Motor neuron (in vitro differentiated cells): Measurements from ENCODE around the gene FREM3. TPM values are rescaled to one million over a fixed set of nuclear protein-coding genes. Genes with fewer than 3 reads are reported as not detected.

ENCODE experiments used
- ATAC-seq, 8 experiments: fragments of 200-7000 bp; cut with Tn5 transposase; replicated peaks in 6 of 8; 2 replicates each; pipeline ENCODE4 v1.8.0; 2021; ENCODE audit warnings: mild to moderate bottlenecking in 8 of 8, moderate library complexity in 8 of 8
- H3K27ac ChIP-seq, 2 donors: fragments of 250-450 bp; sonication (Bioruptor Pico); 2 replicates each; pipeline ENCODE4 v1.9.0; 2021; ENCODE audit warnings: antibody characterized with exemption in 2 of 2, mild to moderate bottlenecking in 2 of 2, moderate library complexity in 1 of 2
- H3K4me1 ChIP-seq, 2 donors: fragments of 250-450 bp; sonication (Bioruptor Pico); replicated peaks in 1 of 2; 2 replicates each; pipeline ENCODE4 v1.6.1; 2021; ENCODE audit warnings: antibody characterized with exemption in 2 of 2, mild to moderate bottlenecking in 2 of 2, moderate library complexity in 1 of 2
- H3K4me3 ChIP-seq, 5 donors: fragments of 250-450 bp; sonication (Bioruptor Pico); 2 replicates each; pipeline ENCODE4 v1.9.0; 2021; ENCODE audit warnings: antibody characterized with exemption in 5 of 5, mild to moderate bottlenecking in 5 of 5, moderate library complexity in 4 of 5
- WGBS, 10 experiments: fragments of 450-650 bp; shearing (Covaris generic); methylation state at CpG; one replicate each; pipeline ENCODE4 v1.0.0; 2022; 5-methylcytosine and 5-hydroxymethylcytosine counted together
- in situ Hi-C, 9 experiments: fragments of 400-800 bp; cut with MboI; loops; one replicate each; pipeline ENCODE4 v1.15.0; 2021; ENCODE audit warnings: low sequenced_read_pairs in 9 of 9, low pct_unique_long_range_greater_than_20kb in 2 of 9; ENCODE audit not compliant: unreplicated experiment in 9 of 9
- total RNA-seq, 8 experiments: library from RNA; unstranded; fragments of 300-600 nt; gene quantifications; 2 replicates each; pipeline versions ENCODE4 v1.2.3 to v1.2.4, GENCODE V29; 2022

The FREM3 gene
- total RNA-seq, 8 experiments from 2014 or later, result 0.04 to 0.43 (median 0.21) TPM

DNA sequence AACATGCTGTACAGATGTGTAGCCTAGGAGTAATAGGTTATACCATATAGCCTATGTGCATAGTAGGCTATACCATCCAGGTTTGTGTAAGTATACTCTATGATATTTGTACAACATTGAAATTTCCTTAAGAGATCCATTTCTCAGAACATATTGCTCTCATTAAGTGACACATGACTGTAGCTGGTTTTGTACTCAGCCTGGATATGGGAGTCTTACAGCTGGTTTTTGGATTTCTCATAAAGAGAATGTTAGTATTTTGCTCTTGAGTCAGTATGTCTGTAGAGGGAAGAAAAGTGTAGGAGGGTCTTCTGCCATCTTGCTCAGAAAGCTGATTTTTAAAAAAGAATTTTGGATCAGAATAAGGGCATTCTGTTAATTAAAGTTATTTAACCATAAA is 101.7 kb downstream of the FREM3 start:
- no peak overlapping the region for H3K27ac ChIP-seq
- H3K4me3 ChIP-seq, result no peak overlapping the region
- in situ Hi-C loops, result no loop called here
- ATAC-seq, result no peak
- no peaks in the 10 kb centered on the region for H3K4me1 ChIP-seq

DNA sequence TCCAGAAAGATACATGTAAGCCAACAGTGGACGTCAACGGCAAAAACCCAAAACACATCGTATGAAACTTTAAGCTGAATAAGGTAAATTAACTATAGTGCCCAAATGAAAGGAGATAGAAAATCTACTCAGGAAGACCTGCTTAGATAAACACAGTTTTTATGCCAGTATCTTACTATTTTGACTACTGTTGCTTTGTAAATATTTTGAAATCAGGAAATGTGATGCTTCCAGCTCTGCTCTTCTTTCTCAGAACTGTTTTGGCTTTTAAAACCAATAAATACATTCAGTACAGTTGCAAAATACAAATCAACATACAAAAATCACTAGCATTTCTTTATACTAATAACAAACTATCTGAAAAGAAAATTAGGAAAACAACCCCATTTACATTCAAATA is 103.2 kb downstream of the FREM3 start:
- in situ Hi-C loops, result no loop called here
- H3K27ac ChIP-seq, result no peak overlapping the region
- H3K4me1 ChIP-seq, result no peaks in the 10 kb centered on the region
- WGBS, 10 experiments, result 0 to 100% (median 92%) methylated on average over 2 to 3 of the region's 3 CpGs; no CpG with 5 or more reads in 1 of the 10 experiments
- H3K4me3 ChIP-seq, result no peak overlapping the region
- ATAC-seq, result no peak

DNA sequence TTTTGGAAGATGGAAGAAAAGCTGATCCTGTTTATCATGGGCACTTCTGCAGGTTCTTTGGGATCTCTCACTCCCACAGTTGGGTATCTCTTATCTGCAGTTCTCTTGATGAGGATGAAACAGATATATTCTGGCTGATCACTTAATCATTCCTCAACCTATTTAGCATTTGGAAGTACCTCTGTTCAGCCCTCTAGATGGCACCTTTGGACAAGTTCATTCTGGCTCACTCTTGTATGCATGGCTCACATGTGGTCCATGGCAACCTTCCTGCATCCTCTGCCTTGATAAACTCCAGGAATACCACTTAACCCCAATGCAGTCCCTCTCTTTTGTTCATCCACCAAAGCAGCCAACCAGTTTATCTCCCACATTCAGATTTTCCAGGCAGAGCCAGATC is 112.8 kb downstream of the FREM3 start:
- Histone ChIP-seq H3K27ac (no peak overlapping the region), H3K4me1 (no peaks in the 10 kb centered on the region), H3K4me3 (no peak overlapping the region)
- in situ Hi-C loops, result no loop called here
- ATAC-seq, result no peak

DNA sequence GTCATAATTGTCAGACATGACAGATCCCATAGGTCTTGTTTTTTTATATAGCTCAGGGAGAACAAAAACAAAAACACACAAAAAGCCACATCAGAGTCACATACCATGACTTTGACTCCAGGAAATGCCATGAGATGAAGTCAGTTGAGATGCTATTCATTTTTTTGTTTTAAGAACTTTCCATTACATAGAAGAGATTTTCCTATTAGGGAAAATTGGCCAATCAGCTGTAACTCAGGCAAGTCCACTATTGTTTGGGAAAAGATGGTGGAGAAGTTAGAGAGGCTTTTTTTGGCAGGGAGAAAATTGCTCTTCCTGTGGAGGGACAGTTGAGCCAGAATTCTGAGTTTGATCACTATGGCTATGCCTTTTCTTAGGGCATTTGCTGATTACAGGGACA is 114.4 kb downstream of the FREM3 start:
- H3K4me3 ChIP-seq, result no peak overlapping the region
- in situ Hi-C loops, result no loop called here
- no peak for ATAC-seq
- no peak overlapping the region for H3K27ac ChIP-seq
- no peaks in the 10 kb centered on the region for H3K4me1 ChIP-seq

DNA sequence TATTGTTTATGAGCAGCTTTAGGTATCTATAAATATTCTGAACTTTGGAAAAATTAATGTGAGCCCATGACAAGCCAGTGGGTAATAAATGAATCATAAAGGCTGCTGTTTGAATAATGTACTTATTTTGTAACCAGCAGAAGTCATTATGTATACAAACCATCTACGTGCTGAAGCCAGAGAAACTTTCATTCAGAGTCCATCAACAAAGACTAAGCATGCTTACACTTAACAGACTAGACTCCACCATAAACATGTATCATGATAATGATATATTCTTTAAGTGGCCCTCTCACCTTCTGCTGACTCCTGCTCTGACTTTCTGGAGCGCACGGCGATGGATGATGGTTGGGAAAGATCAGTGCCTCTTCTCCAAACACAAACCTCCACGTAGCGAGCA is 114.9 kb downstream of the FREM3 start:
- Histone ChIP-seq H3K27ac (no peak overlapping the region), H3K4me3 (no peak overlapping the region), H3K4me1 (no peaks in the 10 kb centered on the region)
- in situ Hi-C loops, result no loop called here
- WGBS, 10 experiments, result 33 to 95% (median 85%) methylated on average over 1 to 6 of the region's 6 CpGs; no CpG with 5 or more reads in 1 of the 10 experiments
- no peak for ATAC-seq

DNA sequence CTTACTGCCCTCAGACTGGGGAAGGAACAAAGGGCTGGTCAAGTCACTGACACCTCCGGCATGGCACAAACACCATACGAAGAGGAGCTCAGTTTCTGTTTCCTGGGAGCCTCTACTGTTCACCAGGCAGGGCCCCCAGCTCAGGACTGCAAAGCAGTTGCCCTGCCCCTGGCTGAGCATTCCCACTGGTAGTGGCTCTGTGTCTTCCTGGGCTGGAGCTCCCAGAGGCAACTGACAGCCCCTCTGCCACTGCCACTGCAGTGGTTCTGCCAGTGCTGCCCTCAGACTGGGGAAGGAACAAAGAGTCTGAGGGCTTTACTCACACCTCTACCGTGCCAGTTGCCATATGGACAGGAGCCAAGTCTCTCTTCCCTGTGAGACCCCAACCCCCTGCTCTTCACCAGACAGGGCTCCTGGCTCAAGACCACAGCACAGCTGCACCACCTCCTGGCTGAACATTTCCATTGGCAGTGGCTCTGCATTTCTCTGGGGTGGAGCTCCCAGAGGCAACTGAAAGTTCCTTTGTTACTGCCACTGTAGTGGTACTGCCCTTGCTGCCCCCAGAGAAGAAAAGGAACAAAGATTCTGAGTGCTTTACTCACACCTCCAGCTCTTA is 119.0 kb downstream of the FREM3 start:
- H3K4me3 ChIP-seq, result no peak overlapping the region
- no peak overlapping the region for H3K27ac ChIP-seq
- ATAC-seq, result peak in 3 of 8 experiments; percentile 62 to 67 (median 64)
- no peaks in the 10 kb centered on the region for H3K4me1 ChIP-seq
- in situ Hi-C loops, result no loop called here
- 50 to 94% (median 70%) methylated on average over 1 to 2 of the region's 3 CpGs; no CpG with 5 or more reads in 6 of the 10 experiments for WGBS, 10 experiments

DNA sequence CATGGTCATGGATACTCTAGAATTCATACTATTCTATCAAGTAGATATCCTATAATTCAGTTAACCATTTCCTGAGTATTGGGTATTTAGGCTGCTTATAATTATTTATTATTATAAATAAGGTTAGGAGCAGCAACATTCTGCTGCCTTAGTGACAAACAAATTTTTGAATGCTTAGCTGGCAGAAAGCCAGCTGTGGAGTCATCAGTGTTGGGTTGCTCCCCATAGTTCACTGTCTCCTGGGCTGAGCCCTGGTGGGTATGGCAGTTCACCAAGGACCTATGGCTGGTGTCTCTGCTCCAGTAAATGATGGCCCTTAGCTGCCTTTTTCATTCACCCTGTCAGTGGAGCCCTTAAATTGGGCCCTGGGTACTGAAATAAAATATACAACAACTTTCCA is 125.1 kb downstream of the FREM3 start:
- peak in 1 of 8 experiments; percentile 28 for ATAC-seq
- in situ Hi-C loops, result no loop called here
- H3K27ac ChIP-seq, result no peak overlapping the region
- H3K4me3 ChIP-seq, result no peak overlapping the region
- H3K4me1 ChIP-seq, result no peaks in the 10 kb centered on the region

DNA sequence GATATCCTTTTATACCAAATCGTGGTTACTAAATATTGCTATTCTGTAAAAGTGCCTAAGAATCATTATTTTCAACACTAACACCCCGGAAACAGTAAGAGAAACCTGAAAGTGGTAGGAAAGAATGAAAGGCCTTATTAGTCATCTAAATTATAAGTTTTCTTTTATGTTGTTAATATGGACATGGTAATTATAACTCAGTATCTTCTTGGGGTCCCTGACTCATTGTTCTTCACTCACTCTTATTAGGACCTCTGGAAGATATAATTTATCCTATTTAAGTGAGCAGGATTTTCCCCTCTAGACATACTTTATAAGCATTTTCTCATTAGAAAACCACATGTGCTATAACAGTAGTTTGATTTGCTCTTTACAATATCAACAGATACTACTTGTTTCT is 136.0 kb downstream of the FREM3 start:
- ATAC-seq, result no peak
- WGBS, 10 experiments, result 60 to 96% (median 75%) methylated on average over 1 to 2 of the region's 2 CpGs; no CpG with 5 or more reads in 1 of the 10 experiments
- Histone ChIP-seq H3K27ac (no peak overlapping the region), H3K4me1 (no peaks in the 10 kb centered on the region), H3K4me3 (no peak overlapping the region)
- in situ Hi-C loops, result no loop called here

DNA sequence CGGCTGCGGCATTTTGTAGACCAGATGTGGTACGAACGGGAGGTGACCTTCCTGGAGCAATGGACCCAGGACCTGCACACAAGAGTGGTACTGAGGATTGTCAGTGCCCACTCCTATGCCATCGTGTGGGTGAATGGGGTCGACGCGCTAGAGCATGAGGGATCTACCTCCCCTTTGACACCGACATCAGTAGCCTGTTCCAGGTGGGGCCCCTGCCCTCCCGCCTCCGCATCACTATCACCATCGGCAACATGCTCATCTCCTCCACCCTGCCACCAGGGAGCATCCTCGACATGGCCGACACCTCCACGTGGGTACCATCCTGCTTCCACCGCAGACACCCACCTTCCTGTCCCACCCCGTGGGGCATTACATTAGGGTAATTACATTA is 140.7 kb downstream of the FREM3 start:
- in situ Hi-C loops, result no loop called here
- WGBS, 10 experiments, result 34 to 97% (median 89%) methylated on average over 4 to 15 of the region's 17 CpGs; no CpG with 5 or more reads in 3 of the 10 experiments
- ATAC-seq, result peak in 1 of 8 experiments; percentile 7
- Histone ChIP-seq H3K4me3 (peak overlapping the region in 2 of 5 donors; percentile 21 to 28), H3K27ac (no peak overlapping the region), H3K4me1 (no peaks in the 10 kb centered on the region)

DNA sequence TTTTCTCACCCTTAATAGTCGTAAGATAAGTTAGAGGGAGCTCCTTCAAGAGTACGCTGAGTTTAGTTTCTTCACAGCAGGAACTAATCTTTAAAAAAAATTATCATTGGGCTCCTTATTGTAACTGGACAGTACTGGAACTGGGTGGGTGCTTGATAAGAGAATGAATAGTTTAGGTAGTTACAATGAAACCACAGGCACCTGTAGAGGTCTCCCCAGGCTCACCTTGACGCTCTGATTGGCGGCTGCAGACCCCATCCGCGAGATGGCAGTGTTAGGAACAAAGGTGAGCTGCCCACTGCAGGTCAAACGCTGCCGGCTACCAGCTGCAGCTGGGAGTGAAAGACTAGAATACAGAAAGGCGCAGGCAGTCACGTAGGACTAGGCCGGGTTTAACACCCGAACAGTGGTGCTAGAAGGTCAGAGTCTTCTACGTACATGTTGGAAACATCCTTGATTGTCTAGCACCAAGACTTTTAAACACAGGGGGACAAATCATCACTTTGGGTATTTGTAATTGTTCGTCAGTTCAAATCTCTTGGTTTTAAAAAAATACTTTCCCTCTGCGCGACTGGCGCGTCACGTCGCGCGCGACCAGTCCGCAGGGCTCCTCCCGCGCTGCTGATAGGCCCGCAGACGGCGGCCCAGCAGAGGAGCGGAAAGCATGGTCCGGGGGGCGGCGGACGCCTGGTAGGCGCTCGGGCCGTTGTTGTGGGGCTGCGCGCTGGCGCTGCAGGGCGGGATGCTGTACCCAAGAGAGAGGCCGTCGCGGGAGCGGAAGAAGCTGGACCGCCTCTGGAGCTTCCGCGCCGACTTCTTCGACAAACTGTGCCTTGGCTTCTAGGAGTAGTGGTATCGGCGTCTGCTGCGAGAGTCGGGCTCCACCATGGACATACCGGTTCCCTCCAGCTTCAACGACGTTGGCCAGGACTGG is 141.4 kb downstream of the FREM3 start:
- Histone ChIP-seq H3K4me1 (no peaks in the 10 kb centered on the region), H3K4me3 (peak overlapping the region in 3 of 5 donors; percentile 4 to 28 (median 21)), H3K27ac (no peak overlapping the region)
- 0 to 80% (median 25%) methylated on average over 1 to 27 of the region's 57 CpGs; no CpG with 5 or more reads in 1 of the 10 experiments for WGBS, 10 experiments
- in situ Hi-C loops, result no loop called here
- ATAC-seq, result peak in 7 of 8 experiments; percentile 22 to 95 (median 81)

DNA sequence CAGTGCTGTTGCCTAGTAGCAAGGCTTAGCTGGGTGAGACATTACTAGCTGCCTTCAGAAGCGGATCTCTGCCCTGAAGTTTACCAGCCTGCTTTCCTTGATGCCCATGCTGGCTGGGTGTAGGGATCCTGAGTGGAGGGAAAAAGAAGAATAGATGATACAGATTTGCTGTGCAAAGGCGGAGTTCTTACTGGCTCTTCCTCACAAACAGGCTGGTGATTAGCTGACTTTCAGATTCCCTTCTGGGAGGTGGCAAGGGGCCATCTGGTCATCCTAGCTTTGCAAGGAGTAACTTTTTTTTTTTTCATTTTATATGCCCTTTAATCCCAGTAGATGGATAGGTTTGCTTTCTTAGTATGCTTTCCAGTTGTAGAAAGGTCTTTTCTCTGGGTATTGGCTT is 142.2 kb downstream of the FREM3 start:
- Histone ChIP-seq H3K27ac (no peak overlapping the region), H3K4me1 (no peaks in the 10 kb centered on the region), H3K4me3 (no peak overlapping the region)
- no peak for ATAC-seq
- in situ Hi-C loops, result no loop called here
- 100% methylated on average over 1 to 2 of the region's 2 CpGs; no CpG with 5 or more reads in 6 of the 10 experiments for WGBS, 10 experiments

DNA sequence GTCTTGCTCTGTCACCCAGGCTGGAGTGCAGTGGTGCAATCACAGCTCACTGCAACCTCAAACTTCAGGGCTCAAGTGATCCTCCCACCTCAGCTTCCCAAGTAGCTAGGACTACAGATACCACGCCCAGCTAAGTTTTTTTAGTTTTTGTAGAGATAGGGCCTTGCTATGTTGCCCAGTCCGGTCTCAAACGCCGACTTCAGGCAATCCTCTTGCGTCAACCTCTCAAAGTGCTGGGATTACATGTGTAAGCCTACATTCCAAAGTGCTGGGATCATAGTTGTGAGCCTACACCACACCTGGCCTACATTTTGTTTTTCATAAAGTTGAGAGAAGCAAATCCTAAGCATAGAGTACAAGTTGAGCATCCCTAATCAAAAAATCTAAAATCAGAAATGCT is 144.8 kb downstream of the FREM3 start:
- no peak for ATAC-seq
- no peaks in the 10 kb centered on the region for H3K4me1 ChIP-seq
- H3K4me3 ChIP-seq, result no peak overlapping the region
- in situ Hi-C loops, result no loop called here
- H3K27ac ChIP-seq, result no peak overlapping the region
- 80 to 100% (median 93%) methylated on average over 1 to 5 of the region's 5 CpGs; no CpG with 5 or more reads in 1 of the 10 experiments for WGBS, 10 experiments

DNA sequence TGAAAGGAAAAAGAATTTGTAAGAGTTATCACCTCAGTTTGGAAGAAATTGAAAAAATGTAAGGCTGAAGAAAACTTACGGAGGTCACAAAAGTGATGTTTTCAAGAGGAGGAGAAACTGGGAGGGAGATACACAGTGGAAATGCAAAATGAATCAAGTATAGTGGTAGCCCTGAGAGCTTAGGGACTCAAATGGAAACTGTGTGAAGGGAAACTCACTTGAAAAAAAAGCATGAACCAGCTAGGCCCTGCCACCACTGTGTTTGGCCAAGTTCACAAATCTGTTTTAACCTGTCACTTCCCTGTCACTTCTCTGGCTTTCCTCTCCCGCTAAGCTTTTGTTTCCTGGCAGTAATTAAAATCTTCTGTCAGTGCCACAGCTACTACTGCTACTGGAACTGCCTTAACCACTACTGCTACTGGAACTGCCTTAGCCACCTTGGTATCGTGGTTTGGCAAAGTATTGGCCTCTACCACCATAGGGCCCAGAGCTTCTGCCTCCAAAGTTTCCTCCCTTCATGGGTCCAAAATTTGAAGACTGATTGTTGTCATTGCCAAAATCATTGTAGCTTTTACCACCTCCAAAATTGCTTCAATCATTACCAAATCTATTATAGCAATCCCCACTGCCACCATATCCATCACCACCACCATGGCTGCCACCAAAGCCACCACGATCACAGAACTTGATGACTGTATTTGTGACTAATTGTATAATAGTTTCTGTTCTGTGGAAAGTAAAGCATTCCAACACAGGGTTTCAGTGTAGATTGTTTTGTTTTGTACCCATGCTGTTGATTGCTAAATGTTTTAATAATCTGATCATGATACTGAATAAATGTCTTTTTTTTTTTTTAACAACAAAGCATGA is 145.5 kb downstream of the FREM3 start:
- H3K4me3 ChIP-seq, result no peak overlapping the region
- H3K4me1 ChIP-seq, result no peaks in the 10 kb centered on the region
- H3K27ac ChIP-seq, result no peak overlapping the region
- ATAC-seq, result no peak
- in situ Hi-C loops, result no loop called here
- 63 to 100% (median 71%) methylated on average over 1 to 4 of the region's 4 CpGs for WGBS, 10 experiments
